ENCODE measurements around the gene COL4A2.

Gene COL4A2

DNA sequence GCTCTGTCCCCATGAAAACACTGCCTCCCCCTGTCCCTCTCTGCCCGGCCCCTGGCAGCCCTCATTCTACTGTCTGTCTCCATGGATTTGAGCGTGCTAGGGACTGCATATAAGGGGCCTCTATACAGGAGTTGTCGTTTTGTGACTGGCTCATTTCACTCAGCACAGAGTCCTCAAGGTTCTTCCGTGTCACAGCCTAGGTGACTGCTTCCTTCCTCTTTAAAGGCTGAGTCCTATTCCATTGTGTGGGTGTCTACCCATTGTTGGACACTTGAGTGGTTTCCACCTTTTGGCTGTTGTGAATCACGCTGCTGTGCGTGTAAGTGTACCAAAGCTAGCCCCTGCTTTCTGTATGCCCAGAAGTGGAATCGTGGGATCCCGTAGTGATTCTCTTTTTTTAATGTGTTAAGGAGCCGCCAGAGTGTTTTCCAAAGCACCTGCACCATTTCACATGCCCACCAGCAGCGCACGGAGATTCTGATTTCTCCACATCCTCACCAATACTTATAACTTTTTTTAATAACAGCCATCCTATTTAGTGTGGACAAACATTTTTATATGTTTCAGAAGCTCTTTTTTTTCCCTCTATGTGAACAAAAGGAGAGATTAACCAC, 116.7 kb downstream of the COL4A2 start:
- no peak for DNase-seq

DNA sequence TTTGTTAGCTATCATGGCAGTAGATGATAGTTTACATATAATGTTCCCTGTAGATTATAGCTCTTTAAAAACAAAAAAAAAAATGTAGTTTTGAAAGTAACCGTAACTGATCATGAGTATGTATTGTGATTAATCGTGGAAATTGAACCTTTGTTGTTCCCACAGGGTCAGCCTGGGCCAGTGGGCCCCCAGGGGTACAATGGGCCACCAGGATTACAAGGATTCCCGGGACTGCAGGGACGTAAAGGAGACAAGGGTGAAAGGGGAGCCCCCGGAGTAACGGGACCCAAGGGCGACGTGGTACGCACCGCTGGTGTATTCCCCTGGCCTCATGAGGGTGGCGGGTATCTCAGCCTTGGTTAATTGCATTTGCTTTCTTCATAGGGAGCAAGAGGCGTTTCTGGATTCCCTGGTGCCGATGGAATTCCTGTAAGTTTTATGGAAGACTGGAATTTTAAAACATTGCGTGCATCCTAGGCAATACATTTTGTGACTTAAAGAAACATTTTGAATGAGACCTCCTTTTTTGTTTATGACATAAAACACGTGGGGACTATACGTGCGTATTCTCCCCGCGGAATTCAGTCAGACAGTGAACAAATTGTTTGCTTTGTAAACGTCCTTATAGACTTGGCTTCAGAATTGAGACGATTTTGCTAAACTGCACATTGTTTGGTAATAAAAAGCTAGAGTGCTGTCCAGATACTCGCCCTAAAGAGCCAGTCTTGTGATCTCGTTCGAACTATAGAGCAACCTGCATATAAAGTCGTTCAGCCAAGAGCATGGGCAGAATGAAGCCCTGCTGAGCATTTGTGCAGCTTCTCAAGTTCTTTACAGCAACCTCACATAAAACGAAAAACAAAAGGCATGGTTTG, 117.7 kb downstream of the COL4A2 start:
- no peak for DNase-seq

DNA sequence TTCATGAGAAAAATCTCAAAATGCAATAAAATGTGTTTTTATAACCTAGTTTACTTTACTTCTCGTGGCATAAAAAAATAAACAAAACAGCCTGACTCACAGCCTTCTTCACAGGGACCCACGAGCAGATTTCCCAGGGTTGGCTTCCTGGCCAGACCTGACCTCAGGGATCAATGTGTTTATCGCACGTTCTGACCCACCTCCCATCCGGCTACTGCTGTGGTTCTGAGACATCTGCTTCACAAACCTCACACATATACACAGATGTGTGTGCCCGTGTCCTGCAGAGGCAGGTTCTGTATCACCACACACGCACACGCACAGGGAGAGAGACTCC, 118.3 kb downstream of the COL4A2 start:
- DNase-seq, result no peak

DNA sequence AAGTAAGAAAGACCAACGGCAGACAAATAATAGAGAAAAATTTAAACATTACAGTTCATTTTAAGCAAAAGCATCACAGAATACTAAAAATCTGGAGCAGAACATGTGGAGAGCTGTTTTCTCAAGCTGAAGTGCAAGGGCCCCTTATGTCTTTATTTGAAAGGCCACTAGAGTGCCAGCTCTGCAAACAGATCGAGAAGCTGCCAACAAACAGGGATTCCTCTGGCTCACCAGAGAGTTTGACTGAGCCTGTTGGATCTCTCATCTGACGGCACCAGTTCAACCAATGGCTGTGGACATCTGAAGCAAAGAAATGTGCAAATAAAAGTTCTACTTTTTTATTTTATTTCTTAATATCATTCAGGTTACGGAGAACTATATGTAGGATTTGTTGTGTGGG, 119.7 kb downstream of the COL4A2 start:
- no peak for DNase-seq

DNA sequence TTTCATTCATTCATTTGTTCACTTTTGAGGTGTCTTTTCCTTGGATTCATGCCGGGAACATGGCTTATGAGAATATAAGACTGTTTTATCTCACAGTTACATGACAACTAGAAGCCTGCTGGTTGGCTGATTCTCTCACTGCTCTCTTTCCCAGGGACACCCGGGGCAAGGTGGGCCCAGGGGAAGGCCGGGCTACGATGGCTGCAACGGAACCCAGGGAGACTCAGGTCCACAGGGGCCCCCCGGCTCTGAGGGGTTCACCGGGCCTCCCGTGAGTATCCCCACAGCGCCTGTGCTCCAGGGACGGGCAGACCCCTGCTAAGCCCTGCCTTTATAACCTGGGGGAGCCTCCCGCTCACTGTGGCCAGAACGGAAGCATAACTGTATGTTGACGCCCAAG, 121.2 kb downstream of the COL4A2 start:
- DNase-seq, result no peak

DNA sequence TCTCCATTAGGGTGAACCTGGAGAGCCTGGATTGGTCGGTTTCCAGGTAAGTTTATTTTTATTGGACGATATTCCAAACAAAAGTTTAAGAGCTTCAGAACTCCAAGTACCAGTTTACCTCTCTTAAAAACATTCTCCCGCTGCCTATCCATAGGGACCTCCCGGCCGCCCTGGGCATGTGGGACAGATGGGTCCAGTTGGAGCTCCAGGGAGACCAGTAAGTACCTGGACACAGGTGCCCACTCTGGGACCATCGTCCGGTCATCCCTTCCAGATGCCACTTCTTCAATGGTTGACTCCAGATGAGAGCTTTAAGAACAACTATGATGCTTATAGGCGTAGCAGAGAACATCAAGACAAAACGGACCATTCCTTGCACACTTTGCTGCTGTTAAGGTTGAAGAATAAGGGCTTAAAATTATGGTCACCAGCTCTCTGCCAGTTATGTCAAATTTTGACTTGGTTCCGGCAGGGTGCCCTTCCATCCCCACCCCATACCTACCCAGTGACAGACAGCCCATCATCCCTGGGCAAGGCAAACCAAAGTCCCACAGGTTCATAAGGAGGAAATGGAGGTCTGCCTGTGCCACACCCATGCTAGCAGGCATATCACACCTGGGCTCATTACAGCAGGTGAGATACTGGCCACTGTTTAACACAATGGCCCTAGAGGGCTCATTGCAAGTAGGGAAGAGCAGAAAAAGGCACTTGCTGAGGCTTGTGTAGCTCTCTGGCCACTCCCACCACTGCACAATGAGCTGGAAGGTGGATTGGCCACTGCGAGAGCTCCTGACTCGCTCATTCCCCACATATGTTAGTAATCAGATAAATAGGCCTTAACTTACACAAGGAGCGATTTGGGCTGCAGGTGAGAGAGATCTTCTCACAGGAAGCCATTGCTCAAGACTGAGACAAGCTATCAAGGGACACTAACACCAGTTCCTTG, 123.6 kb downstream of the COL4A2 start:
- DNase-seq, result no peak

DNA sequence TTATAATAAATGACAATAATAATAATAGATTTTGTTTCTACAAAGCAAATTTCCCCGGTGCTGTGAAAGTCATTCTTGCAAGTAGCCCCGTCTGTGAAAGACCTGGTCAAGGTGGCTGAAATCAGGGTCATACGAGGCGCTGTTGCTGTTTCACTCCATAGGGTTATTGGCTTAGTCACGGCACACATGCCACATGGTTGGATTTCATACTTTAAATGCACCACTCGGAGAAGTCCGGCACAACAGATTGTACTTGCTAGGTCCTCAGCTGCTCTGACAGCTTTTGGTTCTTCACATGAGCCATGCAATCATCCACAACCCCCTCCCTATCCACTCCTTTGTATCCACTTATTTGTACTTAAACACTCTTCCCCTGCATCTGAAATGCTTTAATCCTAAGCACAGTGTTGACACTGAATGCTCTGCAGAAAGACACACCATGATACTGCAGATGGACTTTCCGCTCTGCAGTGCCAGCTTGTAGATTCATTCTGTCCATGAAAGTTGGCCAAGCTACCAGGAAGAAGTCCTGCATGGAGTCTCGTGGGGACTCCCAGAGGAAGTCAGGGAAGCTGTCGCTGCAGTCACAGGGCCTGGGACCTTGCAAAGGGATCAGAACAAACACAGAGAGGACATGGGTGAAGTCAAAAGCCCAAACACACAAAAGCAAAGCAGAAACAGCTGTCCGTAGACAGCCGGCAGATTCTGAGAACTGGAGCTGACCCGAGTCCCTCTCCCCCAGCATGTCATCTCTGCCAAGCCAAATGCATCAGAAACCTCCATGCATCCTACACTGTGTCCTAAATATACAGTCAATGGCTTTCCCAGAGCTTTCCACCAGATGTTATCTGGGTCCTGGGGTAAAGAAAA, 124.6 kb downstream of the COL4A2 start:
- no peak for DNase-seq

DNA sequence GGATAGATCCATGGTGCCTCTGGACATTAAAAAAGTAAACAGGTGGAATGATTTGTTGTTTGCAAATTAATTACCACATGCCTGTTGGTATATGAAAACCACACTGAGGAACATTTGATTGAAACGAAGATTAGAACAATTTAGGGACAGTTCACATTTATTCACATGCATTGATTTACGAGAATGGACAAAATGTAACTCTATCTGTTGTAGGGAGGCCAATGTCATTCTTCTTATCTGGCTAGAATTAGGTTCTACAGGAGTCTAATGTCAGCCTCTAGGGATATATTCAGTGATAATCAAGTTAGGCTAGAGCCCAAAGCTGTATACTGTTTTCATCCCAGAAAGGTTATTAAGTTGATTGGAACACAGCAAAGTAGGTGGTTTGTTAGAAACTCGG, 125.4 kb downstream of the COL4A2 start:
- DNase-seq, result no peak

DNA sequence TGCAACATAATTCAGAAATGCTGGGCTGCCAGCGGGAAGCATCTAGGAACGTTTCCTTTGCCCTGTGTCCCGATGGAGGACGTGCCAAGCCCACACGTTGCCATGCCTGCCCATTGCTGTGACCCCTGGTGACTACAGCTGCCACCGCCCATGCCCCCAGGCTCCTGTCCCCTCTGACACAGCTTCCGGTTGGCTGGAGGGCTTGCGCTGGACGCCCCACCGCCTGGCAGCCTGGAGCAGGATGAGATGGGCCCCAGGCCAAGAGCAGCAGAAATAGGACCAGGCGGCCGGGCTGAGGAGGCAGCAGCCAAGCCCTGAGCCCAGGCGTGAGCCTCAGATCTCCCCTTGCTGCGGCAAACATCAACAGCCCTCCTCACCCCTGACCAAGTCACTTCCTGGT, 125.9 kb downstream of the COL4A2 start:
- DNase-seq, result no peak

DNA sequence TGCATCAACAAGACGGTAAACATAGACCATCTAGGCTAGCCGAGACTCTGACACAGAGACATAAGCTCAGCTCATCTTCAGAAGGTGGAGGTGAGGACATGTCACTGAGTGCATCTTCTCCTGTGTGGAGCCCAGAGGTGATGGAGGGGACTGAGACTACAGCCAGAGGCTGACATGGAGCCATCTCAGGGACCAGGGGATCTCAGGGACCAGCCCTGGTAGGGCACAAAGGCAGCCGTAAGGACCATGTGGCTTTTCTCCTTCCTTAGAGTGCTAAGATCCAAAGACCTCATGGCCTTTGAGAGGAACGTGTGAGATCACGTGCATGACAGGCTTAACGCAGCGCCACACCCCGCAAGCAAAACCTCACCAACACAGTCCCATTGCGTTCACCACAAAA, 127.5 kb downstream of the COL4A2 start:
- no peak for DNase-seq

DNA sequence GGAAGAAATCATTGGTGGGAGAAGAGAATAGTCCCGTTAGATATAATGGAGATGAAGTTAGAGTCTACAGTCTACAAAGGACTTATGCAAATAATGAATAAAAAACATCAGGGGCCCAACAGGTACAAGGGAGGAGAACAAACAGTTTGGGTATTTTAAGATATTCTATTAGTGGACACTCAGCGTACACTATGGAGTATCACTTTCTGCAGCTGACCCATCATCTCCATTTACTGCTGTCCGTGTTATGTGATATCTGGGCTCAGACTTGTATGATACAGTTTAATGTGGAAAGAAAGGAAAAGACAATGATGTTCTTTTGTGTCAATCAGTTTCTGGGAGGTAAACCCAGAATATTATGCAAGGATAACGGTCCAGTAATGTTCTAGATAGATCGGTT, 128.2 kb downstream of the COL4A2 start:
- no peak for DNase-seq

DNA sequence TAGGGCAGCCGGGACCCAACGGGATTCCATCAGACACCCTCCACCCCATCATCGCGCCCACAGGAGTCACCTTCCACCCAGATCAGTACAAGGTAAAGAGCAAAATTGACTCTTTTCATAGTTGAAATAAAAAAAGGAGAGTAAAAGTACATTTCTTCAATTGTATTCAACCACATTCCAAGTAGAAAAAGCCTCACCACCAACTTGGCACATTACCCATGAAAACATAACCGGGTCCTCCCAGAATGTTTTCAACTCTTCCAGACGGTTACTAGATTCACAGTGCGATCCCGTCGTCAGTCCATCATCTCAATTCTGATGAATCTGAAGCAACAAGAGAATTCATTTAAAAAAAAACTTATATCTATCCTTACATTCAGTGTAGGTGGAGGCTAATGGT, 129.2 kb downstream of the COL4A2 start:
- no peak for DNase-seq

DNA sequence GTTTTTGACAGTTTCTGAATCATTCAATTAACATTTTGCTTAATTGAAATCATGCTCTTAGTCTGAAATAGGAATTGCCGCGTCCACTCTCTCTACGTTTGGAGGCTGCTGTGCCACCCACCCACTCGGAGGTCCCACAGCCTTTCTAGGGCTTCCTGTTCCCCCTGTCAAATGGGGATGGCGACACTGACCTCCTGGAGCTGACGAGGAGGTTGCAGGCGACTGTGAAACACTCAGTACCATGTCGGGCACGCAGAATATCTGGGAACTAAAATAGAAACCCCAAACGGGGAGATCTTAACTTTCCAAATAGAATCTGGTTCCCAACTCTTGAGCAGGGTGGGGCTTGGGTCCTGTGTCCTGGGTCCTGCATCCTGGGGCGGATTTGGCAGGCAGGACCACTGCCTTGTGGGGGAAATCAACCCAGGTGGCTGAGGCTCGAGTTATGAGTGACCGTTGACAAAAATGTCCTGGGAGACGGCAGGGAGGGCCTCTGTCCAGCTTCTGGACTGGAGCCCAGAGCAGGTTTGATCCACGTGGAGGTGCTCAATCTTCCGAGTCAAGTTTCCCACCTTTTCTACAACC, 129.8 kb downstream of the COL4A2 start:
- no peak for DNase-seq

DNA sequence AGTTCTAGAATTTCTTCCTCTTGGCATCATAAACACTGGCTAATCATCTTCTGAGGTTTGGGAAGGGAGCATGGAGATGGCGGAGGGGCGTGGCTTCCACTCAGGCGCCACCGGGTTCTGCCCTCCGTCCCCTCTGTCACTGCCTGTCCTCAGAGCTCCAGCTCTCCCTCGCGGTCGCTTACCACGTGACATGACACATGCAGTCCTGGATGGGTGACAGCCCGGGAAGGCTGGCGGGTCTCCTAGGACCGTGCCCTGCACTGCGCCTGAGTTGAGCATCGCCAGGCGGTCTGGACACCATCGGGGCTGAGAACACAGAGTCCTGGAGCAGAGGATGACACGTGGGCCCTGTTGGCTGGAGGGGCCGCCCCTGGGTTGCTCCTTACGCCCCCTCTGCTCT, 131.1 kb downstream of the COL4A2 start:
- no peak for DNase-seq

DNA sequence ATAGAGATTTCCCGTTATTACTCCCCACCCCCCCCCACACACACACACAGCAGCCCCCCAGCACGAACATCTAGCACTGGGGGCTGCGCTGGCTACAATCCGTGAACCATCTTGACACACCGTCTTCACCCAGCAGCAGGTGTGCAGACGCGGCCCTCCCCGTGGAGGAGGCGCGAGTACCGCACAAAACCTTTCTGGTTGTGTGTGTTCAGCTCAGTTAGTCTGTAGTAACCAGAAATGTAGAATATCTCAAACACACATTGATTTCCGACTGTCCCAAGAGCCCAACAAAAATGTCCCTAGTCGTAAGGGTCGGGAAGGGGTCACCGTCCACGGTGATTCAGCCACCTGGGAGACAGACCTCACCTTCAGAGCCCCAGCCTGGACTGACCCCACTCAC, 131.7 kb downstream of the COL4A2 start:
- DNase-seq, result no peak

DNA sequence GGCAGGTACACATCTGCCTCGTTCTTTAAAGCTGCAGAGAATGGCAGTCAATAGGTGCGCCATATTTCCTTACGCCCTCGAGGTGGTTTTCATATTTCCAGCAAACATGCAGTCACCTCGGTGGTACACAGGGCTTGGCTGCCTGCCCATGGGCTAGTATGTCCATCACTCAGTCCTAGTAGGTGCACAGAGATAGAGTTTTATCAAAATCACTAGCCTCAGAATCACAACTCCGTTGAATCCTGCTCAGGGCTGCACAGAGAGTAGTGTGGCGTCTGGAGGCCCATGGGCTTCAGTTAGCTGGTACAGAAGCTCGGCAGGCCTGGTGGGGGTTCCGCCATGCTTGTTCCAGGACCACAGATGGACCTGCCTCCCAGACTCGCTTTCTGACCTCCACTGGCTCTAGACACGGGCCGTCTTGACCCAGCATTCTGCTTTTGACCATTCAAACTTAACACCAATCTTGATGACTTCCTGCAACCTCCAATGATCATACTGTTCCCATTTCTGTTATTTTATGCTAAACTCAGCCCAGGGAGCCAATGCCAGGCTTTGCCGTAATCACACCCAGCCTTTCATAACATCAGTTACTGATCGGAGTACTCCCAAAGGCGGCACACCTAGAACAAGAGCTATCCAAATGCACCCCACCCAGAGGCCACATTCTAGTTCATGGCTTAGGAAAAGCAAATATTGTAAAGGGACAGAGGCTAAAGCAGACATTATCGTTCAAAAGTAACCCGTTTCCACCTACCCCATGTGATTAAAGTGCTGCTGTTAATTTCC, 134.1 kb downstream of the COL4A2 start:
- no peak for DNase-seq

DNA sequence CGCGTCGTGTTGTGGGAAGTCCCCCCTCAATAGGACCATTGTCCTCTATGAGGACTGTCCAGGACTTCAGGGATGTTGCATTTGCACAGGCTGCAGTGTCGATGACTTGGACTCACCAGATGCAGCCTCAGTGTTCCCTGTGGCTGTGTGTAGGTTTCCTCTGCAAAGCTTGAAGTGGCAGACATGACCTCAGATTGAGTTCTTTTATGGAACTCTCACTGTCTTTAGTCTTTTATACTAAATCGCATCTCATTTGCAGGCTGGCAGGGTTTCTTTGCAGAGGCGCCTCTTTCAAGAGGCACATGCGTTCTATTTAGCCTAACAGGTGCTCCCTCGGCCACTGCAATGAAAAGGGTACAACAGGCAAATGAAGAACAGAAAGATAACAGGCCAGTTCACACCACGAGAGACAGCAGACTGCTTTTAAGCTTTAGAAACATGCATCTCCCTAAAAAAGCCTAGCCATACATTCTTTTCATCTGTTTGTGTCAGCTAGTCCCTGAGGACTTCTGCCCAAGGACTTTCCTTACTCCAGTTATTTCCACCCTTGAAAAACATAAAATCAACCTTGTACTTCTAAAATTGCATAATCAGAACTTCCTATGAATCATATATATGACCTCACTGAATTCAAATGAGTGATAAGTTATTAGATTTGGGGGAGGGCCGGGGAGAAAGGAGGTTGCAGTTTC, 136.0 kb downstream of the COL4A2 start:
- DNase-seq, result no peak

DNA sequence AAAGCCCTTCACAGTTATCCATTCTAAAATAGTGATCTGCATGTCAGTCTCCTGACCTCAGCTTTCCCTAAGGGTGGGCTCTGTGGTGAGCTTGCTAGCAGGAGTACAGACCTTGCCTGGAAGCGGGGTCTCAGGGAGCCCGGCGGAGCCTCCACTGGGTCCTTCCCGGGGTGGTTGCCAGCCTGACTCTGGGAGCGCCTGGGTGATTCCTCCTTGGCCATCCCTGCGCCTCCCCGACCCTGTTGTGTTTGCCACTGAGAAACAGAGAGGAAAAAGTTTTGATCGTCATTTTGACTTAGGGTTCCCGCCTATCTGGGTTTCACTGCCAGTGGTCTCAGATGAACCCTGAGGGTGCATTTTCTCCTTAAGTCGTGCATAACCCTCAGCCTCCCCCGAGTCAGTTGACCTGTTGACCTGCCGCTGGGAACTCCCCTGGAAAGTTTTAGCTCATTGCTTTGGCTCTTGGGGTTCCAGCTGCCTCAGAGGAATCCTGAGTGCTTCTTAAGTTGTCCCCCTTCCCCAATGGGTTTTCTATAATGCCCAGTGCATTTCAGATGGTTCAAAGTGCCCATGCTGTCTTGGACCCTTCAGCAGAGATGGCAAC, 136.6 kb downstream of the COL4A2 start:
- no peak for DNase-seq

DNA sequence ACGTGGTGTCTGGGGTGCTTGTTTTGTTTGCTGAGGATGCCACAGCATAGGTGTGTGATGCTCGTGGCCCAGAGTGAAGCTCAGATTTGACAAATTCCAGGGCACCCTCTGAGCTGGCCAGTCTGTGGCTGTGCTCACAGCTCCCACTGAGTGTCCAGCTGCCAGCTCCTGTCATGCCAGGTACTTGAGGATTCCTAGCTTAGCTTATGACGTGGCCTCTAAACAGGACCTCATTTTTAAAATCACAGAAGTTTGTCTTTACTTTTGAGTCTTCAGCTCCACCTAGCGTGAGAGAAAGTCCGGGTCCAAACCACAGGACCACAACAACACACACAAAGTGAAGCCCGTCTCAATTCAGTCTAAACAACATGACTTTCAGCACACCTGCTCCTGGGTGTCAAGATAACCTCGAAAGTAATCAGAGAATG, 137.2 kb downstream of the COL4A2 start:
- DNase-seq, result no peak

DNA sequence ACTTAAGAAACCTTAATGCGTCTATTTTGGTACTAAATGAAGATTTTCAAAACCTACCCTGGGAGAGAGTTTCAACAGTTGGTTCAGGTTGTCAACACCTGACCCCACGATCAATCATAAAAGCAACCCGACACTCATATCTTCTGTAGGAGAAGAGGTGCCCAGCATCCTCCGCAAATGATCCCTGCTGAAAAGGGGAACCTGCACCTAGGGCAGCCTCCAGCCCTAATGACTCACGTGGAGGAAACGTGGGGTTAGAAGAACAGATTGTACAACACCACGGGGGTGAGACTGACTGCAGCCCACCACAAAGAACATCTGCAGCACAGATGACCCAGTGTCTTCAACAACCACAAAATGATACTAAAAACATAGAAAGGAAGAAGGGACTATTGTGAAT, 138.1 kb downstream of the COL4A2 start:
- no peak for DNase-seq

All from KG1 (cell line).